Liver (tissue), 9 donors: ENCODE measurements around the gene IKBKE. TPM values are rescaled to one million over a fixed set of nuclear protein-coding genes. Genes with fewer than 3 reads are reported as not detected.
A peak's percentile ranks its signal among the peaks of the same experiment; 100 is the strongest.

Experiments used
- DNase-seq: peaks from one replicate; pipeline ENCODE4 v3.0.0-alpha.2; 2017; ENCODE audit warnings: low spot score
- H3K27ac ChIP-seq, 2 donors: one replicate each; pipeline ENCODE4 v1.7.0; 2013; ENCODE audit warnings: inconsistent platforms in 2 of 2, low read length in 2 of 2, control low read depth in 1 of 2, low read depth in 1 of 2, mild to moderate bottlenecking in 1 of 2
- H3K27me3 ChIP-seq, 4 donors: one replicate each; pipeline versions ENCODE4 v1.6.1 to v1.7.0; 2013; ENCODE audit warnings: low read length in 3 of 4, inconsistent platforms in 1 of 4, mild to moderate bottlenecking in 1 of 4, moderate library complexity in 1 of 4; ENCODE audit not compliant: control insufficient read depth in 4 of 4, insufficient read depth in 4 of 4
- H3K36me3 ChIP-seq, 4 donors: one replicate each; pipeline versions ENCODE4 v1.6.1 to v1.7.0; 2013; ENCODE audit warnings: low read length in 3 of 4, mild to moderate bottlenecking in 3 of 4, low read depth in 1 of 4, moderate library complexity in 1 of 4; ENCODE audit not compliant: control insufficient read depth in 4 of 4, insufficient read depth in 3 of 4
- H3K4me1 ChIP-seq, 4 donors: one replicate each; pipeline versions ENCODE4 v1.6.1 to v1.7.0; 2013; ENCODE audit warnings: low read length in 3 of 4, mild to moderate bottlenecking in 3 of 4, moderate library complexity in 1 of 4; ENCODE audit not compliant: control insufficient read depth in 4 of 4, insufficient read depth in 4 of 4
- H3K4me3 ChIP-seq, 3 donors: one replicate each; pipeline versions ENCODE4 v1.6.1 to v1.7.0; 2013; ENCODE audit warnings: low read length in 3 of 3, control low read depth in 1 of 3, low read depth in 1 of 3, mild to moderate bottlenecking in 1 of 3
- H3K9ac ChIP-seq, 2 donors: one replicate each; pipeline ENCODE4 v1.7.0; 2013; ENCODE audit warnings: low read length in 2 of 2, mild to moderate bottlenecking in 2 of 2, moderate library complexity in 2 of 2, control low read depth in 1 of 2, low read depth in 1 of 2
- H3K9me3 ChIP-seq, 4 donors: one replicate each; pipeline versions ENCODE4 v1.6.1 to v1.7.0; 2013; ENCODE audit warnings: low read length in 3 of 4; ENCODE audit not compliant: control insufficient read depth in 4 of 4
- ATF3 ChIP-seq: IDR thresholded peaks from 2 replicates; pipeline ENCODE4 v1.6.1; 2016; ENCODE audit warnings: antibody characterized with exemption
- EGR1 ChIP-seq, 2 donors: IDR thresholded peaks; 2 replicates each; pipeline ENCODE4 v1.6.1; 2016 to 2018; ENCODE audit warnings: antibody characterized with exemption in 2 of 2, low read depth in 2 of 2
- FOXA1 ChIP-seq: IDR thresholded peaks from 2 replicates; pipeline ENCODE4 v1.6.1; 2016; ENCODE audit warnings: antibody characterized with exemption
- HNF4A ChIP-seq, 2 donors: conservative IDR thresholded peaks; 2 replicates each; pipeline ENCODE4 v1.6.1; 2016; ENCODE audit warnings: antibody characterized with exemption in 2 of 2, mild to moderate bottlenecking in 2 of 2
- HNF4G ChIP-seq: IDR thresholded peaks from 2 replicates; pipeline ENCODE4 v1.6.1; 2016; ENCODE audit warnings: antibody characterized with exemption
- MAX ChIP-seq: IDR thresholded peaks from 2 replicates; pipeline ENCODE4 v1.6.1; 2016; ENCODE audit warnings: antibody characterized with exemption
- NR2F2 ChIP-seq: IDR thresholded peaks from 2 replicates; pipeline ENCODE4 v1.6.1; 2016; ENCODE audit warnings: antibody characterized with exemption
- RAD21 ChIP-seq, 2 donors: IDR thresholded peaks; 2 replicates each; pipeline ENCODE4 v1.6.1; 2016; ENCODE audit warnings: antibody characterized with exemption in 2 of 2, mild to moderate bottlenecking in 2 of 2
- REST ChIP-seq: IDR thresholded peaks from 2 replicates; pipeline ENCODE4 v1.6.1; 2016; ENCODE audit warnings: antibody characterized with exemption, mild to moderate bottlenecking
- RXRA ChIP-seq, 2 donors: IDR thresholded peaks; 2 replicates each; pipeline ENCODE4 v1.6.1; 2017 to 2018; ENCODE audit warnings: antibody characterized with exemption in 2 of 2, mild to moderate bottlenecking in 1 of 2
- YY1 ChIP-seq: IDR thresholded peaks from 2 replicates; pipeline ENCODE4 v1.6.1; 2016; ENCODE audit warnings: antibody characterized with exemption, mild to moderate bottlenecking
- ZBTB33 ChIP-seq: IDR thresholded peaks from 2 replicates; pipeline ENCODE4 v1.6.1; 2016; ENCODE audit warnings: antibody characterized with exemption
- WGBS: extraction: QIAGEN DNeasy Blood & Tissue Kit; methylation state at CpG from one replicate; pipeline ENCODE4 v1.1.7; 2013; 5-methylcytosine and 5-hydroxymethylcytosine counted together
- polyA plus RNA-seq, 2 donors: library from polyadenylated mRNA; stranded (reverse) in 1 of 2; unstranded in 1 of 2; fragments of 200-250 nt in 1 of 2; fragments of >200 nt in 1 of 2; fragmentation: Nextera tagmentation in 1 of 2; extraction: Ambion mirVana in 1 of 2; gene quantifications; one replicate each; pipeline versions ENCODE4 v1.2.1 to v1.2.3, GENCODE V29; 2013 to 2015
- total RNA-seq, 2 donors: library from RNA; depleted of rRNA; stranded (reverse); fragments of >200 nt; gene quantifications; one replicate each; pipeline ENCODE4 v1.2.3, GENCODE V29; 2014
- donor health status: healthy.
- donor health status: healthy.
- donor health status: healthy.
- donor health status: healthy.
- donor health status: healthy.

The IKBKE gene
- total and polyA plus RNA-seq, 4 donors, result 0.81 to 3.9 (median 1.5) TPM

GRCh38 chr1:206526064-206526911 is 56.0 kb downstream of the IKBKE start (continued):
- TF ChIP-seq RAD21 (IDR thresholded peaks at IDR 0.05) (no peak), HNF4A (conservative IDR thresholded peaks at IDR 0.05) (peak; percentile 50 to 64), RXRA (IDR thresholded peaks at IDR 0.05) (peak; percentile 70 to 73), REST (no peak), HNF4G (no peak), ATF3 (no peak)

- H3K36me3 ChIP-seq, result no peaks in the 10 kb centered on the region
- 95% methylated on average over 7 of the region's 7 CpGs for WGBS
- no peak overlapping the region for H3K9ac ChIP-seq
- no peak overlapping the region for H3K4me3 ChIP-seq
- H3K4me1 ChIP-seq, result peaks cover 5 to 28% (median 16%) of the 10 kb centered on the region in 4 donors
- no peaks in the 10 kb centered on the region for H3K9me3 ChIP-seq
- no peak for TF ChIP-seq ZBTB33
- no peak for TF ChIP-seq HNF4G
- no peak for TF ChIP-seq REST
- no peak for TF ChIP-seq FOXA1
- no peak for TF ChIP-seq RXRA (IDR thresholded peaks at IDR 0.05)
- TF ChIP-seq YY1, result no peak
- no peak for TF ChIP-seq HNF4A (conservative IDR thresholded peaks at IDR 0.05)
- TF ChIP-seq EGR1 (IDR thresholded peaks at IDR 0.05; ENCODE audit: low read depth in 2 of 2), result no peak
- TF ChIP-seq MAX, result no peak
- TF ChIP-seq NR2F2, result no peak
- H3K27me3 ChIP-seq, result no peaks in the 10 kb centered on the region
- H3K27ac ChIP-seq, result no peak overlapping the region
- no peak for DNase-seq
These were observed 59.1 kb downstream of the IKBKE start for GRCh38 chr1:206529425-206529824.
